Measurements from ENCODE around the gene TFPI2.

The TFPI2 gene

GRCh38 chr7:93858857-93859256 is 31.7 kb downstream of the TFPI2 start:
- no peak for DNase-seq (ENCODE audit: low read depth in 2 of 2)

DNA sequence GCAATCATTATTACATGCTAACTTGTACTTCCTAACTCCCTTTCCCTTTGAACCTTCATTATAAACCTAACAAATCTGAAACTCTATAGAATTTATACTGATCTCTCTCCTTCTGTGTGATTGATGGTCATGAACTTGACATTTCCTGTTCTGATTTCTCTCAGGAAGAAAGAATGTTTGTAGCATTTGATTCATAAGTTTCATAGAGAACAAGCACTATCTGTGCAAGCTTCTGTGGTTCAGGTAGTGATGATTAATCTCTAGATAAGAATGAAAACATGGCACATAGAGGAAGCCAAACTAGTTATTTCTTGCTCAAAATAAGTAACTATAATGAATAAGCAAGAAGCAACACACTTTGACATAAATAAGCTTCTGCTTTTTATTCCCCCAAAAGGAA is 34.2 kb downstream of the TFPI2 start:
- no peak for DNase-seq (ENCODE audit: low read depth in 2 of 2)

DNA sequence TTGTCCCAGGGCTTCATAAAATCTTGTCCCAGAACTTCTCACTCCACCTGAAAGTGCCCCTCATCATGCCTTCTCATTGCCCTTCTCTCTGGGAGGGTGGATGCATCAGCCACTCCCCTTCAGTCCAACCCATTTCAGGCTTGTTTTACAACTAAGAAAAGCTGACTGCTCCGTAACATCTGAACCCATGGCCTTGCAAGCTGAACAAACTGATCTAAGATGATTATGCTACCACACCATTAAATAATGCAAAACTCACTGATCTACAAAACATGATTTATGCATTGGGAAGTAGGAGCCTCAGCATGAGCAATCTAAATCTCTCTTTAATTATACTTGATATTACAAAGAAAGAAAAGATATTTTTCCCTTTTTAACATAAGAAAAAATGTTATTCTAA is 34.8 kb downstream of the TFPI2 start:
- DNase-seq (ENCODE audit: low read depth in 2 of 2), result no peak

GRCh38 chr7:93854480-93854879 is 36.1 kb downstream of the TFPI2 start:
- no peak for DNase-seq (ENCODE audit: low read depth in 2 of 2)

DNA sequence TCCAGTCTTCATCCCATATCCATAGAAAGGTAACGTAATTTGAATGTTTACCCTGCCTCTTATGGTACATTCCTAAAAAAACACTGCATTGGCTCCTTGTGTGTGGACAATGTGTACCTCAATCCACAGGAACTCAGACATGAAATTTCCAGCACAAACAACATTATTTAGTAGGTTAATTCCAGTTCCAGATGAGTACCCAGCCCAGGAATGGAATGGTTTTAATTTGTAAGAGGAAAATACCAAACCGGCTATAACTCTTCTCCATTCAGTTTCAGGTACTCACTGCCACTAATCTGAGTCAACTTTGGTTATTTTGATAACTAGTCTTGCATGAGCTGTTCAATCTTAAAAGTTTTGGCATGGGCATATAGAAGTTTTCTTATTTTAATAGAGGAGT is 39.0 kb downstream of the TFPI2 start:
- DNase-seq (ENCODE audit: low read depth in 2 of 2), result no peak

- DNase-seq (ENCODE audit: low read depth in 2 of 2), result peak; percentile 45 to 55
Observed at GRCh38 chr7:93843260-93843659, 47.3 kb downstream of the TFPI2 start.

DNA sequence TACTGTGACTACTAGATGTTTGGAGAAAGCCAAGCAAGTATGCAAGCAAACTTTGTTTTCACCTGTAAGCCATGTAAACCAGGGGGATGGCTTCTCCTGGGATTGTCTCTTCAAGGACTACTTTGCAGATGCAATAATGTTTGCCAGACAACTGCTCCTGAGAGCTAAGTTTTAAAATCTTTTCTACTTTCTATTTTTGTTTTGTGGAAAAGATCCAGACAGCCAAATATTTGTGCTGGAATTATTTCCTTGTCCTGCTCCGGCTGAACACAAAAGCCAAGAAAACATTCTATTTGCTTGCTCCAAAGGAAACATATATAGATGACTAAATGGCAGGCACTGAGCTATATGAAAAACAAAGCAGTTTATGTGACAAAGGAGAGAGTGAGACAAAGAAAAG is 51.6 kb downstream of the TFPI2 start:
- DNase-seq (ENCODE audit: low read depth in 2 of 2), result no peak

GRCh38 chr7:93837245-93837644 is 53.3 kb downstream of the TFPI2 start:
- no peak for DNase-seq (ENCODE audit: low read depth in 2 of 2)

- peak; percentile 30 for DNase-seq (ENCODE audit: low read depth in 2 of 2)
Observed at GRCh38 chr7:93836116-93836515, 54.4 kb downstream of the TFPI2 start.

DNA sequence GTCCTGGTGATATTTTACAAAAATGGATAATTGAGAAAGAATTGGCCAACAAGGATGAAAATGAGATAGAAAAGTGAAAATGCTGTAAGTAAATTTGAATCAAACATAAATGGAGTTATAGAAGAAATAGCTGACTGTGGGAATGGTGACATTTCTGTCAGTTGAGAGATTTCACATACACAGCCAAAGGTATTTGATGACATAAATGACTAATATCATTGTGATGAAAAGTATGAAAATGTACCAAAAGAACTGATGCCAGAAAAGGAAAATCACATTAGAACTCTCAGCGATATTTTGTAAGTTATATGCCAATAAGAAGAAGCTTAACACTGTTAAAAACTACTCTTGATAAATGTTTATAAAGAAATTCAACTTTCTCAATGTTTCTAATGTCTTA is 54.9 kb downstream of the TFPI2 start:
- no peak for DNase-seq (ENCODE audit: low read depth in 2 of 2)
